ENCODE data around the gene GALR2.

GRCh38 chr17:76083536-76084182, 9.1 kb downstream of the GALR2 start:
- TF ChIP-seq FOXM1 (IDR thresholded peaks at IDR 0.05; ENCODE audit: borderline replicate concordance) (no peak), L3MBTL2 (conservative IDR thresholded peaks at IDR 0.05) (no peak), ARNT (IDR thresholded peaks at IDR 0.05) (no peak), TARDBP (IDR thresholded peaks at IDR 0.05) (no peak), FOXK2 (IDR thresholded peaks at IDR 0.05) (no peak), BHLHE40 (IDR thresholded peaks at IDR 0.05; ENCODE audit: borderline replicate concordance) (no peak), CTBP1 (IDR thresholded peaks at IDR 0.05; ENCODE audit: borderline replicate concordance) (no peak), ZNF384 (IDR thresholded peaks at IDR 0.05) (no peak), SP1 (IDR thresholded peaks at IDR 0.05) (no peak), NFRKB (IDR thresholded peaks at IDR 0.05) (no peak), SUZ12 (IDR thresholded peaks at IDR 0.05) (no peak)

Data from HEK293T (cell line).